Progenitor cell of endocrine pancreas (in vitro differentiated cells): ENCODE results near the gene FAM131A. TPM values are rescaled to one million over a fixed set of nuclear protein-coding genes. Genes with fewer than 3 reads are reported as not detected.
A peak's percentile ranks its signal among the peaks of the same experiment; 100 is the strongest.
"Not testable (repeated sequence)": the region's sequence is repeated elsewhere in the genome, so short reads cannot be mapped to it uniquely, and the experiment has no call there.

Experiments
- DNase-seq: peaks from one replicate; pipeline ENCODE4 v3.0.0; 2021; ENCODE audit warnings: low spot score; ENCODE audit not compliant: unreplicated experiment
- H3K27ac Mint-ChIP-seq: 2 replicates; pipeline ENCODE4 v1.8.0; 2021; ENCODE audit warnings: mild to moderate bottlenecking, moderate library complexity, mixed read lengths
- H3K27me3 Mint-ChIP-seq: 2 replicates; pipeline ENCODE4 v1.8.0; 2021; ENCODE audit warnings: mixed read lengths
- H3K36me3 Mint-ChIP-seq: 2 replicates; pipeline ENCODE4 v1.8.0; 2022; ENCODE audit warnings: mixed read lengths; ENCODE audit not compliant: insufficient read depth
- H3K4me1 Mint-ChIP-seq: 2 replicates; pipeline ENCODE4 v1.8.0; 2021; ENCODE audit warnings: low read depth, mixed read lengths
- H3K4me3 Mint-ChIP-seq: 2 replicates; pipeline ENCODE4 v1.8.0; 2021; ENCODE audit warnings: low read depth, mild to moderate bottlenecking, moderate library complexity, mixed read lengths
- H3K9me3 Mint-ChIP-seq: 2 replicates; pipeline ENCODE4 v1.8.0; 2021; ENCODE audit warnings: low read depth, mixed read lengths
- total RNA-seq: library from RNA; stranded (reverse); gene quantifications from 2 replicates; pipeline ENCODE4 v1.2.1, GENCODE V29; 2021
- TF ChIP-seq, protein P1 (sequence below): fragments of 200-600 bp; sonication (generic); IDR thresholded peaks from one replicate; pipeline ENCODE4 v1.5.0; 2021; ENCODE audit warnings: antibody characterized with exemption, mild to moderate bottlenecking; ENCODE audit not compliant: unreplicated experiment

The FAM131A gene
- total RNA-seq, 1 donor from 2014 or later, result 15.4 TPM

DNA sequence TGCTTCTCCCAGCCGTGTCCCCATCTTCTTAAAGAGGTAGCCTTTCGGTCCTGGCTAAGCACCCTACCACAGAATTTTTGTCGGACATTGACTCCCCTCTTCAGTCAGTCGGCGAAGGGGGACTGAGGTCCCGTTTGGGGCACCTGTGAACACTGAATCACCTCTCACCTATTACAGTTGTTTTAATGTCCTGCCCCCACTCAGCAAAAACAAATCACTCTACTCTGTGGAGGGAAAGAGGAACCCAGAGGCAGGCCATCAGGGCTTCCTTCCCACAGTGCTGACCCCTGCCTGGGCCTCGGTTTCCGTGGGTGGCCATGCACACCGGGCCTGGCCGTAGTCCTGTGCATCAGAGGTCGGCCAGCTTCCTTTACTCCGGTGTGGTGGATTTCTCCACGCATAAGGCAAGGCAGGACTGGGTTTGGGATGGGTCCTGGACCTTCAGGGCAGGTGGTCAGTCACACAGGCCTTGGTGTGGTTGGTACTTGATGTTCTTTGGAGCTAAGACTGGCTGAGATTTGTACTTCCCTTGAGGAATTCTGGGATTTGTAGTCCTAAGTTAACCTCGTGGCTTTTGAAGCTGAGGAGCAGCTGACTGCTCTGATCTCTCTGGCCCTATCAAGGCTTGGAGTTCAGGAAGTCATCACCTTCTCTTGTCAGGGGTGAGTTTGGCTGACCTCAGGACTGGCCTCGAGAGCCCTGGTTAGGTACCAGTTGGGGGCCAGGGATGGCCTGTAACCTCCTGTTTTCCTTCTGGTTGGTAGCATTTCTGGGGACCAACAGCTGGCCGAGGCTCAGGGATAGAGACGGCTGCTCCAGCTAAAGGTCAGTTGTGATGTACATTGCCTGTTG lies 627 bp upstream of the FAM131A start:
- peak overlapping the region; percentile 97 for H3K27ac Mint-ChIP-seq
- H3K4me3 Mint-ChIP-seq, result peak overlapping the region; percentile 84
- H3K9me3 Mint-ChIP-seq, result no peaks in the 10 kb centered on the region
- TF ChIP-seq, protein P1, sequence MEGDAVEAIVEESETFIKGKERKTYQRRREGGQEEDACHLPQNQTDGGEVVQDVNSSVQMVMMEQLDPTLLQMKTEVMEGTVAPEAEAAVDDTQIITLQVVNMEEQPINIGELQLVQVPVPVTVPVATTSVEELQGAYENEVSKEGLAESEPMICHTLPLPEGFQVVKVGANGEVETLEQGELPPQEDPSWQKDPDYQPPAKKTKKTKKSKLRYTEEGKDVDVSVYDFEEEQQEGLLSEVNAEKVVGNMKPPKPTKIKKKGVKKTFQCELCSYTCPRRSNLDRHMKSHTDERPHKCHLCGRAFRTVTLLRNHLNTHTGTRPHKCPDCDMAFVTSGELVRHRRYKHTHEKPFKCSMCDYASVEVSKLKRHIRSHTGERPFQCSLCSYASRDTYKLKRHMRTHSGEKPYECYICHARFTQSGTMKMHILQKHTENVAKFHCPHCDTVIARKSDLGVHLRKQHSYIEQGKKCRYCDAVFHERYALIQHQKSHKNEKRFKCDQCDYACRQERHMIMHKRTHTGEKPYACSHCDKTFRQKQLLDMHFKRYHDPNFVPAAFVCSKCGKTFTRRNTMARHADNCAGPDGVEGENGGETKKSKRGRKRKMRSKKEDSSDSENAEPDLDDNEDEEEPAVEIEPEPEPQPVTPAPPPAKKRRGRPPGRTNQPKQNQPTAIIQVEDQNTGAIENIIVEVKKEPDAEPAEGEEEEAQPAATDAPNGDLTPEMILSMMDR, result no peak
- H3K36me3 Mint-ChIP-seq, result peaks cover 14% of the 10 kb centered on the region
- H3K4me1 Mint-ChIP-seq, result peaks cover 15% of the 10 kb centered on the region
- peaks cover 15% of the 10 kb centered on the region for H3K27me3 Mint-ChIP-seq
- DNase-seq, result no peak

DNA sequence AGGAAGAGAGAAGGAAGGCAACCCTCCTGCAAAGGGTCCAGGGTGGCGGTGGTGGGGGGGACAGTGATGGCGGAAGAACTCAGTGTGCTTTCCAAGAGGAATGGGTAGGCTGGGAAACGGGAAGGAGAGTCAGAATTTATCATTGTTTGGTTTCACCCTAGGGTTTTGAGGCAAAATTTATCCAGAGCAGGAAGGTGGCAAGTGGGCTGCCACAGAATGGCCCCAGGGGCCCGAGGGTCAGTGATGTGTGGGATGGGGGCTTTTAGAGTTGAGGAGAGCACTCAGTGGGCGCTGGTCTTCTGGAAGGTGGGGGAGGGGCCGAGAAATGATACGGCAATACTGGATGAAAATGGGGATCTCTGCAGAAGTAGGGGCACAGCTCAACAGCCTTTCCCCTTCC lies 581 bp downstream of the FAM131A start:
- TF ChIP-seq, protein P1, result no peak
- peaks cover 17% of the 10 kb centered on the region for H3K36me3 Mint-ChIP-seq

DNA sequence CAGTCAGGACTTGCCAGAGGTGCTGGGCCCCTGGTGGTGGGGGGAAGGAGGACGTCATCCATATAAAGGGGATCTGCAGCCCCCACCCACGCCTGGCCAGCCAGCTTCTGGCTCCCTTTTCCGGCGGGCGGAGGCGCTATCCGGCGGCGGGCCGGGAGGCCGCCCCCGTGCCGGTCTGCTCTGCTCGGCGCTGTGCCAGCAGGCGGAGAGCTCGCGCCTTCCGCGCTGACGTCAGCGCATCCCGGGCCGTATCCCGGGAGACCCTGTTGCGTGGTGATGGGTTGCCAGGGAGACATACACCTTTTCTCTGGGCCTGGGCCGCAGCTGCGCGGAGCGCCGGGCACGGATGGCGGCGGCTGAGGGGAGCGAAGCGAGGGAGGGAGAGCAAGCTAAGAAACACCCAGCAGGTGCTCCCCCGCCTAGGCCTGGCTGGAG lies 1.1 kb downstream of the FAM131A start:
- H3K4me1 Mint-ChIP-seq, result peaks cover 15% of the 10 kb centered on the region
- H3K4me3 Mint-ChIP-seq, result no peak overlapping the region

More for the DNA sequence above, 581 bp downstream of the FAM131A start:
- Mint-ChIP-seq H3K4me3 (peak overlapping the region; percentile 18), H3K27ac (no peak overlapping the region), H3K27me3 (peaks cover 15% of the 10 kb centered on the region), H3K4me1 (peaks cover 15% of the 10 kb centered on the region), H3K9me3 (no peaks in the 10 kb centered on the region)
- DNase-seq, result no peak

DNA sequence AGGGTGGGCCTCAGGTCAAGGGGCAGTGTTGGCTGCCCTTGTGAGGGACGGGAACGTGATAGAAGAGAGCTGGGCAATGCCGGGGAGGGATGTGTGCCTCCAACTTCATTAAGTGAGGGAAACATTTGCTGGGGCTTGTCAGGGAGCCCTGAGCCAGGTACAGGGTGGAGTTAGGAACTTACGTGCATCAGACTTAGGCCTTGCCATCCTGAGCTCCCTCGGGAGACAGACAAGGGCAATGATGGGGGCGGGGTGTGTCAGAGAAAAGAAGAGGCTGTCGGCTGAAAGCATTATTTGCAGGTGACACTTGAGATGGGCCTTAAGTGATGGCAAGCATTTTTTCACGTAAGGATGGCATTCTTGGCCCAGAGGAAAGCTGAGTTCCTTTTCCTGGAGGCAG lies 1.6 kb downstream of the FAM131A start:
- DNase-seq, result no peak
- Mint-ChIP-seq H3K27ac (no peak overlapping the region), H3K4me1 (peaks cover 15% of the 10 kb centered on the region), H3K27me3 (peaks cover 15% of the 10 kb centered on the region), H3K36me3 (peaks cover 12% of the 10 kb centered on the region), H3K4me3 (no peak overlapping the region), H3K9me3 (no peaks in the 10 kb centered on the region)
- TF ChIP-seq, protein P1, result no peak

More for the DNA sequence above, 1.1 kb downstream of the FAM131A start:
- H3K9me3 Mint-ChIP-seq, result no peaks in the 10 kb centered on the region
- no peak overlapping the region for H3K27ac Mint-ChIP-seq
- H3K27me3 Mint-ChIP-seq, result peaks cover 15% of the 10 kb centered on the region
- TF ChIP-seq, protein P1, result peak; percentile 14
- H3K36me3 Mint-ChIP-seq, result peaks cover 16% of the 10 kb centered on the region
- DNase-seq, result peak; percentile 28

DNA sequence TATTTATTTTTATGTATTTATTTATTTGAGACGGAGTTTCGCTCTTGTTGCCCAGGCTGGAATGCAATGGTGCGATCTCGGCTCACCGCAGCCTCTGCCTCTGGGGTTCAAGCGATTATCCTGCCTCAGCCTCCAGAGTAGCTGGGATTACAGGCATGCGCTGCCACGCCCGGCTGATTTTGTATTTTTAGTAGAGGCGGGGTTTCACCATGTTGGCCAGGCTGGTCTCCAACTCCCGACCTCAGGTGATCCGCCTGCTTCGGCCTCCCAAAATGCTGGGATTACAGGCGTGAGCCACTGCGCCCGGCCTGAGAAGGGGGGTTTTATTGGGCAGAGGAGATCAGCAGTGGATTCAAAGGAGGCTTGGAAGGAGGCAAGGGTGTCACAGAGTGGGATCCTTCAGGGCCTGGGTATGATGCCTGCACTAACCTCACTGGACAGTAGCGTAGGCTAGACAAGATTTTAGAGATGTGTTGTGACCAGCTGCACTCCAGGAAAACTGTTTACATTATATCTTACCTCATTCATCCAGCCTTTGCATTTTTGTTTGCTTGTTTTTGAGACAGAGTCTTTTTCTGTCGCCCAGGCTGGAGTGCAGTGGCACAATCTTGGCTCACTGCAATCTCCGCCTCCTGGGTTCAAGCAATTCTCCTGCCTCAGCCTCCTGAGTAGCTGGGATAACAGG lies 2.2 kb downstream of the FAM131A start:
- not testable (repeated sequence) for H3K9me3 Mint-ChIP-seq, H3K27ac Mint-ChIP-seq, H3K4me3 Mint-ChIP-seq, DNase-seq, H3K36me3 Mint-ChIP-seq
- Mint-ChIP-seq H3K4me1 (peaks cover 15% of the 10 kb centered on the region), H3K27me3 (peaks cover 15% of the 10 kb centered on the region)
